ENCODE measurements around the gene PMF1.

GRCh38 chr1:156244712-156245111 lies 31.9 kb downstream of the PMF1 start:
- TF ChIP-seq, protein P1, sequence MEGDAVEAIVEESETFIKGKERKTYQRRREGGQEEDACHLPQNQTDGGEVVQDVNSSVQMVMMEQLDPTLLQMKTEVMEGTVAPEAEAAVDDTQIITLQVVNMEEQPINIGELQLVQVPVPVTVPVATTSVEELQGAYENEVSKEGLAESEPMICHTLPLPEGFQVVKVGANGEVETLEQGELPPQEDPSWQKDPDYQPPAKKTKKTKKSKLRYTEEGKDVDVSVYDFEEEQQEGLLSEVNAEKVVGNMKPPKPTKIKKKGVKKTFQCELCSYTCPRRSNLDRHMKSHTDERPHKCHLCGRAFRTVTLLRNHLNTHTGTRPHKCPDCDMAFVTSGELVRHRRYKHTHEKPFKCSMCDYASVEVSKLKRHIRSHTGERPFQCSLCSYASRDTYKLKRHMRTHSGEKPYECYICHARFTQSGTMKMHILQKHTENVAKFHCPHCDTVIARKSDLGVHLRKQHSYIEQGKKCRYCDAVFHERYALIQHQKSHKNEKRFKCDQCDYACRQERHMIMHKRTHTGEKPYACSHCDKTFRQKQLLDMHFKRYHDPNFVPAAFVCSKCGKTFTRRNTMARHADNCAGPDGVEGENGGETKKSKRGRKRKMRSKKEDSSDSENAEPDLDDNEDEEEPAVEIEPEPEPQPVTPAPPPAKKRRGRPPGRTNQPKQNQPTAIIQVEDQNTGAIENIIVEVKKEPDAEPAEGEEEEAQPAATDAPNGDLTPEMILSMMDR (IDR thresholded peaks at IDR 0.05) = no peak
- no peak for TF ChIP-seq POLR2A (IDR thresholded peaks at IDR 0.05)
